Activated T-cell treated with anti-CD3 and anti-CD28 coated beads, Interleukin-2, amount 50 U/mL, for 24 hours (primary cell): ENCODE data around the gene SMCHD1.
"Not testable (repeated sequence)": the region's sequence is repeated elsewhere in the genome, so short reads cannot be mapped to it uniquely, and the experiment has no call there.

Experiments
- DNase-seq: peaks from one replicate; pipeline ENCODE4 v3.0.0-alpha.2; 2020
- H3K27ac Mint-ChIP-seq: 2 replicates; pipeline ENCODE4 v1.8.0; 2020; ENCODE audit warnings: mild to moderate bottlenecking, mixed read lengths
- H3K27me3 Mint-ChIP-seq: 2 replicates; pipeline ENCODE4 v1.8.0; 2020; ENCODE audit warnings: mixed read lengths
- H3K36me3 Mint-ChIP-seq: 2 replicates; pipeline ENCODE4 v1.8.0; 2020; ENCODE audit warnings: low read depth, mixed read lengths
- H3K4me1 Mint-ChIP-seq: 2 replicates; pipeline ENCODE4 v1.8.0; 2020; ENCODE audit warnings: low read depth, mixed read lengths
- H3K4me3 Mint-ChIP-seq: 2 replicates; pipeline ENCODE4 v1.8.0; 2020; ENCODE audit warnings: mild to moderate bottlenecking, moderate library complexity, mixed read lengths
- H3K9me3 Mint-ChIP-seq: 2 replicates; pipeline ENCODE4 v1.8.0; 2020; ENCODE audit warnings: mixed read lengths

The SMCHD1 gene

DNA sequence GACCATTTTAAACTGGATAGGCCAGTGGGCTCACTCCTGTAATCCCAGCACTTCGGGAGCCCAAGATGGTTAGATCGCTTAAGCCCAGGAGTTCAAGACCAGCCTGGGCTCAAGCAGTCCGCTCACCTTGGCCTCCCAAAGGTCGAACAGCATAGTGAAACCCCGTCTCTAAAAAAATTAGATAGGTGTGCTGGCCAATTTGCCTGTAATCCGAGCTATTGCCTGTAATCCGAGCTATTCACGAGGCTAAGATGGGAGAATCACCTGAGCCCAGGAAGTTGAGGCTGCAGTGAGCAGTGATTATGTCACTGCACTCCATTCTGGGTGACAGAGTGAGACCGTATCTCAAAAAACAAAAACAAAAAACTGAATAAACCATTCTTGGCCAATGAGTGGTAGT lies 138.6 kb downstream of the SMCHD1 start:
- Mint-ChIP-seq H3K27me3 (no peaks in the 10 kb centered on the region), H3K4me3 (no peak overlapping the region), H3K4me1 (no peaks in the 10 kb centered on the region), H3K9me3 (no peaks in the 10 kb centered on the region), H3K27ac (peak overlapping the region; percentile 15), H3K36me3 (peaks cover 92% of the 10 kb centered on the region)
- DNase-seq, result no peak

DNA sequence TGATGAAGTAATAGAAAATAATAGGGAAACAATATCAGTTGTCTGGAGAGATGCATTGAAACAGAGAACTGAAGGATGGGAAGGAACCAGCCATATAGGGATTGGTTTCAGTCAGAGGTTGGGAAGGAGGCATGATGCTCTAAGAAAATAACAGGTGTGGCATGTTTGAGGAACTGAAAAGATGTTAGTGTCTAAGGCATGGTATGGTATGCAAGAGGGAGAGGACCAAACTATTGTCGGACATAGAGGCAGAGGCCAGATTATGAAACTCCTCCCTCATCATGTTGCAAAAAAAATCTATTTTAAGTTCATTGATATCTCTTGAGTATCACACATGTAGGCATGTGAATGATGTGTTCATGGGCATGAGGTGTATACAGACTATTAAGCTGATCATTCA lies 142.4 kb downstream of the SMCHD1 start:
- H3K27me3 Mint-ChIP-seq, result no peaks in the 10 kb centered on the region
- H3K9me3 Mint-ChIP-seq, result no peaks in the 10 kb centered on the region
- no peak overlapping the region for H3K4me3 Mint-ChIP-seq
- peaks cover 88% of the 10 kb centered on the region for H3K36me3 Mint-ChIP-seq
- no peak for DNase-seq
- H3K4me1 Mint-ChIP-seq, result no peaks in the 10 kb centered on the region
- peak overlapping the region; percentile 10 for H3K27ac Mint-ChIP-seq

DNA sequence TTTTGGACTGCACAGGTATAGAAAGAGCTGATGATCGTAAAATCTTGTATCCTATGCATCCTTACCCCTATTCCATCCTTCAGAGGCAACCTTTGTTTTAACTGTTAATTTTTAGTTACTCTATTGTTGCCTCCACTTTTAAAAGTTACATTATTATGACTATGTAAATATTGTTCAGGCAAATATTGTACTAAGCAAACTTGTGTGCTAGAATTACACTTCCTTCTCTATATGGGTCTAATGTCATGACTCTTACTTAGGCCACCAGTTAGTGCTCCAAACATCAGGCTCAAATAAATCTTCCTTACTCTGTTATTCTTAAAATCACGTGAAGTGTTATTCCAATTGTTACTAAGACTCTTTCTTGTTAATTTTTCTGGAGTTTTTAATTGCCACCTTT lies 143.8 kb downstream of the SMCHD1 start:
- H3K27me3 Mint-ChIP-seq, result no peaks in the 10 kb centered on the region
- H3K4me1 Mint-ChIP-seq, result no peaks in the 10 kb centered on the region
- DNase-seq, result no peak
- H3K36me3 Mint-ChIP-seq, result peaks cover 89% of the 10 kb centered on the region
- no peaks in the 10 kb centered on the region for H3K9me3 Mint-ChIP-seq
- no peak overlapping the region for H3K4me3 Mint-ChIP-seq
- H3K27ac Mint-ChIP-seq, result peak overlapping the region; percentile 74

DNA sequence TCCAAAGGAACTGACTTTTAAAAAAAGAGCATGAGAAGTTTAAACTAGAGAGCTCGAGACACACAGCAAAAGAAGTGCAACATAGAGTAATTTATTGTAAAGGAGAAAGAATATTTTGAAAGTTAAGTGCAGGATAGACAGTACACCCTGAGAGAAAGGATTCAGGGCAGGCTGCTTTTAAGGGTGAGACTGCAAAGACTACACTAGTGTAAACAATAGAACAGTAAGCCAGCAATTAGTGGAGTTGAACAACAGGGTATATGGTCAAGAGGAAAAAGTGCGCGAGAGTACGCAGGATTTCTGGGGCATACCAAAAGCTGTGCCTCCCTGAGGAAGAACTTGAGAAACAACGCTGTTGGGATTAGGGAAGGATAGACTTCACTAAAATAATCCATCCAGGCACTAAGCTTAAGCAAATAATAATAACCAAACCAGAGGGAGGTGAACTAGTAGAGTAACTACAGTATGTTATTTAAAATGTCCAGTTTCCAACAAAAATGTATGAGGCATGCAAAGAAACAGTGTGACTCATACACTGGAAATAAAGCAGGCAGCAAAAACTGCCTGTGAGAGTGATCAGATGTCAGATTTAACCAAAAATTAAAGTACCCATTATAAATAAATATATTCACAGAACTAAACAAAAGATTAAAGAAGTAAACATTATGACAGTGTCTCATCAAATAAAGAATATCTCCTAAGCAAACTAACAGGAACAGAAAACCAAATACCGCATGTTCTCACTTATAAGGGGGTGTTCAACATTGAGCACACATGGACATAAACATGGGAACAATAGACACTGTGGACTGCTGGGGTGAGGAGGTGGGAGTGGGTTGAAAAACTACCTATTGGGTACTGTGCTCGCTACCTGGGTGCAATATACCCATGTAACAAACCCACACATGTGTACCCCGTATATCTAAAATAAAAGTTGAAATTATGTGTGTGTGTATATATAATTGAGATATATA lies 150.7 kb downstream of the SMCHD1 start:
- H3K27me3 Mint-ChIP-seq, result no peaks in the 10 kb centered on the region
- H3K4me3 Mint-ChIP-seq, result no peak overlapping the region
- H3K9me3 Mint-ChIP-seq, result peaks cover 9% of the 10 kb centered on the region
- H3K36me3 Mint-ChIP-seq, result peaks cover 45% of the 10 kb centered on the region
- DNase-seq, result no peak
- peaks cover 2% of the 10 kb centered on the region for H3K4me1 Mint-ChIP-seq
- no peak overlapping the region for H3K27ac Mint-ChIP-seq

- not testable (repeated sequence) for DNase-seq, H3K4me1 Mint-ChIP-seq, H3K4me3 Mint-ChIP-seq, H3K27ac Mint-ChIP-seq, H3K27me3 Mint-ChIP-seq
- Mint-ChIP-seq H3K36me3 (peaks cover 29% of the 10 kb centered on the region), H3K9me3 (peaks cover 25% of the 10 kb centered on the region)
Observed at GRCh38 chr18:2808640-2809039, 153.1 kb downstream of the SMCHD1 start.

DNA sequence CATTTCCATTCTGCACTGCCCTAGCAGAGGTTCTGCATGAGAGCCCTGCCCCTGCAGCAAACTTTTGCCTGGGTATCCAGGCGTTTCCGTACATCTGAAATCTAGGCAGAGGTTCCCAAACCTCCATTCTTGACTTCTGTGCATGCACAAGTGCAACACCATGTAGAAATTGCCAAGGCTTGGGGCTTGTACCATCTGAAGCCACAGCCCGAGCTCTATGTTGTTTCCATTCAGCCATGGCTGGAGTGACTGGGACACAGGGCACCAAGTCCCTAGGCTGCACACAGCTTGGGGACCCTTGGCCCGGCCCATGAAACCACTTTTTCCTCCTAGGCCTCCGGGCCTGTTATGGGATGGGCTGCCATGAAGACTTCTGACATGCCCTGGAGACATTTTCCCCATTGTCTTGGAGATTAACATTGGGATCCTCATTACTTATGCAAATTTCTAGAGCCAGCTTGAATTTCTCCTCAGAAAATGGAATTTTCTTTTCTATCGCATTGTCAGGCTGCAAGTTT lies 154.2 kb downstream of the SMCHD1 start:
- not testable (repeated sequence) for H3K27ac Mint-ChIP-seq, H3K27me3 Mint-ChIP-seq, DNase-seq, H3K4me1 Mint-ChIP-seq, H3K4me3 Mint-ChIP-seq
- Mint-ChIP-seq H3K36me3 (peaks cover 18% of the 10 kb centered on the region), H3K9me3 (peaks cover 31% of the 10 kb centered on the region)

DNA sequence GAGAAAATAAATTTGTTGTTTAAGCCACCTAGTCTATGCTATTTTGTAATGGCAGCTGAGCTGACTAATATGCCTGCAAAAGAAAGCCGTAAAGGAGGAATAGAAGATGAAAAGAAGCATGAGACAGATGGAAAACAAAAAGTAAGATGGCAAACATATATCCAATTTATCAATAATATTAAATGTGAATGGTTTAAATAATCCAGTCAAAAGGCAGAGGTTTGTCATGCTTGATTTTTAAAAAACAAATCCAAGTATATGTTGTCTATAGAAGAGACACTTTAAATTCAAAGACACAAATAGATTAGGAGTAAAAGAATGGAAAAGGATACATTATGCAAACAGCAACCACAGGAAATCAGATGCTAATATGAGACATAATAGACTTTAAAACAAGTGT lies 155.9 kb downstream of the SMCHD1 start:
- no peak for DNase-seq
- H3K4me3 Mint-ChIP-seq, result no peak overlapping the region
- H3K9me3 Mint-ChIP-seq, result peaks cover 41% of the 10 kb centered on the region
- H3K27me3 Mint-ChIP-seq, result no peaks in the 10 kb centered on the region
- H3K36me3 Mint-ChIP-seq, result peaks cover 4% of the 10 kb centered on the region
- no peak overlapping the region for H3K27ac Mint-ChIP-seq
- no peaks in the 10 kb centered on the region for H3K4me1 Mint-ChIP-seq

DNA sequence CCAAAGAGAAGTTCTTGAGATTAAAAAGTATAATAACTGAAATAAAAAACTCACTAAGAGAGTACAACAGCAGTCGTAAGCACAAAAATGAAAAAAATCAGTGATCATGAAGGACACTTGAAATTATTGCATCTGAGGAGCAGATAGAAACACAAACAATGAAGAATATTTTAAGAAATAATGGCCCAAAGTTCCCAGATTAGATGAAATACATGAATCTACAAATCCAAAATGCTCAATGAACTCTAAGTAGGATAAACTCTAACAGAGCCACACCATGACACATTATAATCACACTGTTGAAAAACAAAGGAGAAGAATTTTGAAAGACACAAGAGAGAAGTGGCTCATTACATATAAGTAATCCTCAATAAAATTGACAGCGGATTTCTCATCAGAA lies 159.4 kb downstream of the SMCHD1 start:
- Mint-ChIP-seq H3K4me3 (no peak overlapping the region), H3K9me3 (peaks cover 39% of the 10 kb centered on the region), H3K27ac (no peak overlapping the region), H3K27me3 (no peaks in the 10 kb centered on the region), H3K4me1 (no peaks in the 10 kb centered on the region), H3K36me3 (no peaks in the 10 kb centered on the region)
- no peak for DNase-seq

DNA sequence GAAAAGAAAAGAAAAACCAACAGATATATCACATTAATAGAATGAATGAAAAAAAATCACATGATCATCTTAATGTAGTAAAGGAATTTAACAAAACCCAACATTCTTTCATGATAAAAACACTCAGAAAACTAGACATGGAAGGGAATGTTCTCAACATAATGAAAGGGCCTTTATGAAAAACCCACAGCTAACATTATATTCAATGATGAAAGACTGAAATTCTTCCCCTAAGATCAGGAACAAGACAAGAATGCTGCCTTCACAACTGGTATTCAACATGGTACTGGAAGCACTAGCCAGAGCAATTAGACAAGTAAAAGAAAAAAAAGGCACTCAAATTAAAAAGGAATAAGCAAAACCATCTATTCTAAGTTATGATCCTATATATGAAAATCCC lies 162.8 kb downstream of the SMCHD1 start:
- Mint-ChIP-seq H3K27me3 (no peaks in the 10 kb centered on the region), H3K4me3 (no peak overlapping the region), H3K4me1 (no peaks in the 10 kb centered on the region), H3K27ac (no peak overlapping the region), H3K36me3 (no peaks in the 10 kb centered on the region), H3K9me3 (peaks cover 18% of the 10 kb centered on the region)
- DNase-seq, result no peak

DNA sequence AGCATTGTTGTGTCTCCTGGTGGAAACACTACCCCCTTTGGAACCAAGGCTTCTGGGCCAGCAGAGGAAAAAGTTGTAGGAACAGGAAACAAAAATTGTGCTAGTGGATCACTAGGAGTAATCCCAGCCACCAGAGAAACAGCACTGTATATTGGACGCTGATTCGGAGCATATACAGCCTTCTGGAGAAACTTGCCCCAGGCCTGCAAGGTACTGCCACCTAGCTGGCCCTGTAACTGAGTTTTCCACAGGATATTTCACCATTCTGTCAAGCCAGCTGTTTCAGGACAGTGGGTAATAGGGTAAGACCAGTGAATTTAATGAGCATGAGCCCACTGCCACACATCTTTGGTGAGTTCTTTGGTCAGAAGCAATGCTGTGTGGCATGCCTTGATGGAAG lies 166.2 kb downstream of the SMCHD1 start:
- Mint-ChIP-seq H3K4me3 (no peak overlapping the region), H3K27ac (no peak overlapping the region), H3K27me3 (no peaks in the 10 kb centered on the region), H3K36me3 (no peaks in the 10 kb centered on the region), H3K4me1 (no peaks in the 10 kb centered on the region), H3K9me3 (no peaks in the 10 kb centered on the region)
- DNase-seq, result no peak

- no peaks in the 10 kb centered on the region for H3K9me3 Mint-ChIP-seq
- H3K27me3 Mint-ChIP-seq, result no peaks in the 10 kb centered on the region
- no peak overlapping the region for H3K27ac Mint-ChIP-seq
- DNase-seq, result no peak
- no peaks in the 10 kb centered on the region for H3K4me1 Mint-ChIP-seq
- H3K36me3 Mint-ChIP-seq, result no peaks in the 10 kb centered on the region
- no peak overlapping the region for H3K4me3 Mint-ChIP-seq
Observed at GRCh38 chr18:2822213-2822921, 166.8 kb downstream of the SMCHD1 start.

GRCh38 chr18:2823202-2823601 lies 167.7 kb downstream of the SMCHD1 start:
- Mint-ChIP-seq H3K9me3 (no peaks in the 10 kb centered on the region), H3K4me3 (no peak overlapping the region), H3K27me3 (no peaks in the 10 kb centered on the region), H3K27ac (no peak overlapping the region), H3K4me1 (no peaks in the 10 kb centered on the region), H3K36me3 (no peaks in the 10 kb centered on the region)
- DNase-seq, result no peak

DNA sequence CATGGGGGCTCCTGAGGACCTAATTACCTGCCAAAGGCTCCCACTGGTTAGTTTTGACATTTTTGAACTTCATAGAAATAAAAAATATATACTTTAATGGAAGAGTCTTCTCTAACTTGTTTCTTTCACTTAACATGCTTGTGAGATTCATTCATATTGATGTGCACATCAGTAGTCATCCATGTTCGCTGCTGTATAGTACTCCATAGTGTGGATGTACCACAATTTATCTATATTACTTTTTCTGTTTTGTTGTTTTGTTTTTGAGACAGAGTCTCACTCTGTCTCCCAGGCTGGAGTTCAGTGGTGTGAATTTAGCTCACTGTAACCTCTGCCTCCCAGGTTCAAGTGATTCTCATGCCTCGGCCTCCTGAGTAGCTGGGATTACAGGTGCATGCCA lies 168.4 kb downstream of the SMCHD1 start:
- H3K9me3 Mint-ChIP-seq, result no peaks in the 10 kb centered on the region
- no peak overlapping the region for H3K4me3 Mint-ChIP-seq
- H3K27me3 Mint-ChIP-seq, result no peaks in the 10 kb centered on the region
- DNase-seq, result no peak
- no peaks in the 10 kb centered on the region for H3K4me1 Mint-ChIP-seq
- no peaks in the 10 kb centered on the region for H3K36me3 Mint-ChIP-seq
- no peak overlapping the region for H3K27ac Mint-ChIP-seq

GRCh38 chr18:2824865-2825264 lies 169.3 kb downstream of the SMCHD1 start:
- no peaks in the 10 kb centered on the region for H3K9me3 Mint-ChIP-seq
- H3K27ac Mint-ChIP-seq, result no peak overlapping the region
- H3K4me3 Mint-ChIP-seq, result no peak overlapping the region

DNA sequence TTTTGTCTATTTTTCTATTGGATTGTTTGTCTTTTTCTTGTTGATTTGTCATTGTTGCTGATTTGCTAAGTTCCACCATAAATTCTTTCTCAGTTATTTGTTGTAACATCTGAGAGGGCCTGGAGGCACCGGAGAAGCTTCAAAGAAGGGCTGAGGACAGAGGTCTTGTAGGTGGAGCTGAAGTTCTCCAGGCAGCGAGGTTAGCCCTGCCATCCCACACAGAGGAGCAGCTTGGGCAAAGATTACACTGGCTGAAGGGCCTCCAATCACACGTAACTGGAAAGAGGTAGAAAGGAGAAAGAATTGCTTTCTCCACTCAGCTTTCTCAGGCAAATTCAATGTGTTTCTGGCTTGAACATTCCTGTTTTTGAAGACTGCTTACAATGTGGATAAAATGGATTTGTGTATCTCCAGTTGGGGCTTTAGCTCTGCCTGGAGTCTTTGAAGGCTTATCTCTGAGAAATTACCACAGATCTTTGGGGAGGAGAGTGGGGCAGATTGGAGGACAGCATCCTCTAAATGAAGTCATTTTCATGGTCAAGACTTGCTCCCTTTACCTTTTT lies 170.2 kb downstream of the SMCHD1 start:
- H3K36me3 Mint-ChIP-seq, result no peaks in the 10 kb centered on the region
- H3K4me1 Mint-ChIP-seq, result no peaks in the 10 kb centered on the region
- H3K9me3 Mint-ChIP-seq, result no peaks in the 10 kb centered on the region
- no peak for DNase-seq
- no peak overlapping the region for H3K4me3 Mint-ChIP-seq
- no peak overlapping the region for H3K27ac Mint-ChIP-seq
- no peaks in the 10 kb centered on the region for H3K27me3 Mint-ChIP-seq

More at GRCh38 chr18:2824865-2825264, 169.3 kb downstream of the SMCHD1 start:
- no peaks in the 10 kb centered on the region for H3K4me1 Mint-ChIP-seq
- DNase-seq, result no peak
- no peaks in the 10 kb centered on the region for H3K36me3 Mint-ChIP-seq
- no peaks in the 10 kb centered on the region for H3K27me3 Mint-ChIP-seq
